ENCODE data around the gene CPEB4.

Gene CPEB4

GRCh38 chr5:173855162-173855994 is 32.8 kb upstream of the CPEB4 start:
- TF ChIP-seq CTCF (IDR thresholded peaks at IDR 0.05) (no peak), ZFX (IDR thresholded peaks at IDR 0.05; ENCODE audit: borderline replicate concordance) (no peak)

DNA sequence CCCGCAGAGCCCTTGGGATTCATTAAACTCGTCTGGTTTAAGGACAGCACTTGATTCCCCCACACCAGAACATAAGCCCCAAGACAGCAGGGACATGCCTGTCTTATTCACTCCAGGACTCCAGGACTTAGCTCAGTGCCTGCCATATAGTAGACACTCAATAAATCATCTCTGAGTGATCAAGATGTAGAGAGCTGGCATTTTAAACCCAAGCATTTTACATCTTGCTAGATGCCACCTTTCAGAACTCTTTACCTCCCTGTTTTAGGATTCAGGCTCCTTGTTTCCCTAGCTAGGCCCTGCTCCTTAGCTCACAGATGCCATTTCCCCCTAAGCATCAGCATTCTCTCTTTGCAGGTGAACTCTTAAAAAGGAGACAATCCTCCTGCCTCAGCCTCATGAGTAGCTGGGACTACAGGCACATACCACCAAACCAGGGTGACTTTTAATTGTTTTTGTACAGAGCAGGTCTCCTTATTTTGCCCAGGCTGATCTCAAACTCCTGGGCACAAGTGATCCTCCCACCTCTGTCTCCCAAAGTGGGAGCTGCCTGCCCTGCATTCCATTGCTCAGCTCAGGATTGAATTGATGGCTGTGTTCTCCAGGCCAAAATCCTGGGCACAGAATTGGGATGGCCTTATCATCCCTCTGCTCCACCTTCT is 32.0 kb upstream of the CPEB4 start:
- H3K27ac ChIP-seq, result no peak overlapping the region
- TF ChIP-seq CTCF (IDR thresholded peaks at IDR 0.05) (no peak), ZFX (IDR thresholded peaks at IDR 0.05; ENCODE audit: borderline replicate concordance) (no peak)

More at GRCh38 chr5:173855162-173855994, 32.8 kb upstream of the CPEB4 start:
- H3K27ac ChIP-seq, result no peak overlapping the region

GRCh38 chr5:173857234-173857633 is 30.9 kb upstream of the CPEB4 start:
- H3K27ac ChIP-seq, result no peak overlapping the region
- TF ChIP-seq CTCF (IDR thresholded peaks at IDR 0.05) (no peak), ZFX (IDR thresholded peaks at IDR 0.05; ENCODE audit: borderline replicate concordance) (no peak)

GRCh38 chr5:173858021-173858669 is 30.0 kb upstream of the CPEB4 start:
- TF ChIP-seq CTCF (IDR thresholded peaks at IDR 0.05), result no peak
- TF ChIP-seq ZFX (IDR thresholded peaks at IDR 0.05; ENCODE audit: borderline replicate concordance), result no peak
- H3K27ac ChIP-seq, result no peak overlapping the region

DNA sequence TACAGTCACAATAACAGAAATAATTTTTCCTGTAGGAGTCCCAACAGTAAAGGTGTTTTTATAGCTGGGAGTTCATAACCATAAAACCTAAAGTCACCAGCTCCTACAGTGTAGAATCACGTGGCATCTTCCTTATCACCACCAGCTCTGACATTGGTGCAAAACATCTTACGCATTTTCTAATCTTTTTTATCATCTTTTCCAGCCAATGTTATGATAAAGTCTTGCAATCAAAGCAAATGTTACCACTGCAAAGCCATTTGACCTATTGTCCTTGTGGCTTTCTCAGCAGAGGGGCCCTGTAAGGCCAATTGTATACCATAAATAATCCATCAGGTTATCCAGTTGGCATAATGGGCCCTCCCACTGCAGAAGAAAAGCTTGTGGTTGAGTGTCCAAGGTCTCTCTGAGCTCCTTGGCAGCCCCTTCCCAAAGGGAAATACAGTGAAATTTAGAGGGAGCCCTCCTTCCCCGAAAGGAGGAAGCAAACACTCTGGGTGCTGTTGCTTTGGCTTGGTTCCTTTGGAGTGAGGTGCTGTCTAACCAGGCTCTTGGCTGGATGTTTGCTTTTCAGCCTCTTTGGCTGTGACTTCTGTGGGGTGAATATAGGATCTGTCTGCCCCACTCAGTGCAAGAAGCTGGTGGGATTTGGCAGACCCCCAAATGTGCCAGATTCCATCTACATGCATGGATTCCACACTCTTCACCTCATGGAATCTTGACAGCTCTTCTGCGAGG is 29.3 kb upstream of the CPEB4 start:
- no peak overlapping the region for H3K27ac ChIP-seq
- TF ChIP-seq ZFX (IDR thresholded peaks at IDR 0.05; ENCODE audit: borderline replicate concordance), result no peak
- no peak for TF ChIP-seq CTCF (IDR thresholded peaks at IDR 0.05)

- H3K27ac ChIP-seq, result no peak overlapping the region
- no peak for TF ChIP-seq CTCF (IDR thresholded peaks at IDR 0.05)
- TF ChIP-seq ZFX (IDR thresholded peaks at IDR 0.05; ENCODE audit: borderline replicate concordance), result no peak
These were observed 28.6 kb upstream of the CPEB4 start for GRCh38 chr5:173859408-173860159.
